K562 (cell line): ENCODE data around the gene VAC14. TPM values are rescaled to one million over a fixed set of nuclear protein-coding genes. Genes with fewer than 3 reads are reported as not detected.

Experiments used
- ATF2 ChIP-seq: sonication (generic); formaldehyde crosslinking; IDR thresholded peaks from 2 replicates; pipeline ENCODE4 v1.8.1; 2022; ENCODE audit warnings: missing genetic modification reagents
- BRD9 ChIP-seq: fragments of 450-650 bp; IDR thresholded peaks from 2 replicates; pipeline ENCODE4 v1.6.1; 2018; ENCODE audit warnings: low read depth; ENCODE audit not compliant: partially characterized antibody
- CC2D1A ChIP-seq: fragments of 450-650 bp; IDR thresholded peaks from 2 replicates; pipeline ENCODE4 v1.6.1; 2017; ENCODE audit warnings: mild to moderate bottlenecking
- DIDO1 ChIP-seq: fragments of 450-650 bp; IDR thresholded peaks from 2 replicates; pipeline ENCODE4 v1.6.1; 2016; ENCODE audit warnings: low read depth, missing biosample characterization, missing genetic modification characterization
- ERF ChIP-seq: fragments of 450-650 bp; formaldehyde crosslinking; IDR thresholded peaks from 2 replicates; pipeline ENCODE4 v1.4.0; 2020; ENCODE audit warnings: mild to moderate bottlenecking, mixed read lengths
- FOXP1 ChIP-seq: sonication (generic); formaldehyde crosslinking; IDR thresholded peaks from 2 replicates; pipeline ENCODE4 v1.8.0; 2022; ENCODE audit warnings: mild to moderate bottlenecking, missing genetic modification reagents
- NR1H2 ChIP-seq: sonication (generic); formaldehyde crosslinking; IDR thresholded peaks from 2 replicates; pipeline ENCODE4 v1.4.0; 2020; ENCODE audit warnings: mild to moderate bottlenecking, missing genetic modification reagents
- PCBP2 ChIP-seq: fragments of 200-400 bp; formaldehyde crosslinking; IDR thresholded peaks from 2 replicates; pipeline ENCODE4 v1.6.1; 2018; ENCODE audit warnings: low read length, low read depth, mild to moderate bottlenecking, moderate library complexity; ENCODE audit not compliant: poor library complexity, severe bottlenecking
- PHB2 ChIP-seq: fragments of 450-650 bp; IDR thresholded peaks from 2 replicates; pipeline ENCODE4 v1.6.1; 2017; ENCODE audit warnings: low read depth
- POLR2AphosphoS2 ChIP-seq: IDR thresholded peaks from 2 replicates; pipeline ENCODE4 v1.6.1; 2012; ENCODE audit warnings: low read length, improper control_type of control experiment
- POLR2G ChIP-seq: fragments of 200-400 bp; formaldehyde crosslinking; IDR thresholded peaks from 2 replicates; pipeline ENCODE4 v1.6.1; 2017; ENCODE audit warnings: low read depth, mild to moderate bottlenecking, antibody characterized with exemption, low read length, moderate library complexity
- PTTG1 ChIP-seq: fragments of 450-650 bp; IDR thresholded peaks from 2 replicates; pipeline ENCODE4 v1.6.1; 2016; ENCODE audit warnings: low read depth, mild to moderate bottlenecking, missing genetic modification characterization, missing compliant biosample characterization
- SFPQ ChIP-seq: fragments of 200-400 bp; formaldehyde crosslinking; IDR thresholded peaks from 2 replicates; pipeline ENCODE4 v1.6.1; 2017; ENCODE audit warnings: mild to moderate bottlenecking, low read depth, low read length, moderate library complexity
- SOX6 ChIP-seq: fragments of 450-650 bp; IDR thresholded peaks from 2 replicates; pipeline ENCODE4 v1.6.1; 2014; ENCODE audit warnings: mild to moderate bottlenecking
- TCFL5 ChIP-seq: fragments of 250-450 bp; sonication (Bioruptor Pico); conservative IDR thresholded peaks from 2 replicates; pipeline ENCODE4 v1.6.1; 2021; ENCODE audit warnings: mild to moderate bottlenecking, moderate library complexity, matching md5 sums
- U2AF2 ChIP-seq: fragments of 200-400 bp; formaldehyde crosslinking; optimal IDR thresholded peaks from 2 replicates; pipeline ENCODE3; 2017; ENCODE audit warnings: low read depth, mild to moderate bottlenecking, low read length
- WHSC1 ChIP-seq: IDR thresholded peaks from one replicate; pipeline ENCODE4 v1.6.1; 2012; ENCODE audit warnings: low read length, control low read depth, inconsistent platforms
- ZFP30 ChIP-seq: fragments of 250-450 bp; sonication (Bioruptor Pico); IDR thresholded peaks from 2 replicates; pipeline ENCODE4 v1.8.0; 2022; ENCODE audit warnings: moderate library complexity, mild to moderate bottlenecking, inconsistent platforms, borderline replicate concordance
- ZNF699 ChIP-seq: fragments of 250-450 bp; sonication (Bioruptor Pico); IDR thresholded peaks from 2 replicates; pipeline ENCODE4 v1.8.0; 2021; ENCODE audit warnings: mild to moderate bottlenecking, moderate library complexity; ENCODE audit not compliant: insufficient replicate concordance
- ZNF785 ChIP-seq: fragments of 250-450 bp; sonication (Bioruptor Pico); IDR thresholded peaks from 2 replicates; pipeline ENCODE4 v1.4.0; 2020; ENCODE audit warnings: mild to moderate bottlenecking
- polyA plus RNA-seq, 8 experiments: library from polyadenylated mRNA; depleted of rRNA in 4 of 8; stranded (reverse) in 5 of 8; unstranded in 3 of 8; fragments of >200 nt; fragmentation: Nextera tagmentation in 2 of 8; fragmentation: Illumina TruSeq in 1 of 8; extraction: Ambion mirVana in 2 of 8; extraction: Trizol in 1 of 8; gene quantifications; 2 replicates each; pipeline versions ENCODE4 v1.2.1 to v1.2.3, GENCODE V29; 2011 to 2014; ENCODE audit warnings: inconsistent platforms in 1 of 8, missing spikeins in 1 of 8
- total RNA-seq, 7 experiments: library from RNA; depleted of rRNA in 6 of 7; stranded (reverse); fragments of >200 nt in 6 of 7; fragmentation: Illumina TruSeq in 2 of 7; extraction: Trizol in 2 of 7; gene quantifications; 2 replicates each; pipeline versions ENCODE4 v1.2.1 to v1.2.3, GENCODE V29; 2011 to 2021; ENCODE audit warnings: low replicate concordance in 1 of 7
- TF ChIP-seq, protein P1 (sequence below): fragments of 250-450 bp; sonication (Bioruptor Pico); IDR thresholded peaks from 2 replicates; pipeline ENCODE4 v1.4.0; 2020; ENCODE audit warnings: borderline replicate concordance

Gene VAC14
- total and polyA plus RNA-seq, 9 of the 15 experiments (the other 6 are each of a cell fraction or from before 2014, with no cell fraction given), result 1.3 to 41.6 (median 26.6) TPM

DNA sequence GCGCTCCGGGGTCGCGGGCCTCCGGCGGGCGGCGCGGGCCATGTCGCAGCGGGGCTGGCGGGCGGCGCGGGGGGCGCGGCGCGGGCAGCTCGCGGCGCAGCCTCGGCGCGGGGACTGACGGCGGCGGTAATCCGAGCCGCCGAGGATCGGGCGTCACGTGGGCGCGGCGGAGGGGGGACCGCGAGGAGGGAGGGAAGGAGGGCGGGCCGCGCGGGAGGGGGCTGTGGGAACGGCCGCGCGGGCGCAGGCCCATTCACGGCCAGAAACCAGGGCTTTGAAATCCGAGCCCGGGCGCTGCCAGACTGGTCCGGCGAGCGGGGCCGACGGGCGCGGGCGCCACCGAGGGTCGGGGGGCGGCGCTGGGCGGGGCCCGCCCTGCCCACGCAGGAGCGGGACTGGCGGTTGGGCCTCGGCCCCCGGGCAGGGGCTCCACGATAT is 115.0 kb downstream of the VAC14 start, which contains the start of gene MTSS2 (continued):
- TF ChIP-seq SFPQ (no peak), PCBP2 (no peak), ATF2 (CRISPR knock-in tag) (no peak), NR1H2 (CRISPR knock-in tag) (no peak), U2AF2 (no peak), POLR2AphosphoS2 (no peak), PTTG1 (tag) (no peak), ZNF699 (CRISPR knock-in tag) (no peak), WHSC1 (no peak), BRD9 (no peak), ZNF785 (CRISPR knock-in tag) (no peak), ZFP30 (CRISPR knock-in tag) (no peak), CC2D1A (no peak), POLR2G (peak; percentile 77), TCFL5 (CRISPR knock-in tag) (no peak), DIDO1 (tag) (no peak), ERF (CRISPR knock-in tag) (peak; percentile 54; the same call in 1 of the 2 replicates), SOX6 (peak; percentile 62; the same call in 1 of the 2 replicates), PHB2 (no peak), FOXP1 (CRISPR knock-in tag) (no peak)
- TF ChIP-seq, protein P1, sequence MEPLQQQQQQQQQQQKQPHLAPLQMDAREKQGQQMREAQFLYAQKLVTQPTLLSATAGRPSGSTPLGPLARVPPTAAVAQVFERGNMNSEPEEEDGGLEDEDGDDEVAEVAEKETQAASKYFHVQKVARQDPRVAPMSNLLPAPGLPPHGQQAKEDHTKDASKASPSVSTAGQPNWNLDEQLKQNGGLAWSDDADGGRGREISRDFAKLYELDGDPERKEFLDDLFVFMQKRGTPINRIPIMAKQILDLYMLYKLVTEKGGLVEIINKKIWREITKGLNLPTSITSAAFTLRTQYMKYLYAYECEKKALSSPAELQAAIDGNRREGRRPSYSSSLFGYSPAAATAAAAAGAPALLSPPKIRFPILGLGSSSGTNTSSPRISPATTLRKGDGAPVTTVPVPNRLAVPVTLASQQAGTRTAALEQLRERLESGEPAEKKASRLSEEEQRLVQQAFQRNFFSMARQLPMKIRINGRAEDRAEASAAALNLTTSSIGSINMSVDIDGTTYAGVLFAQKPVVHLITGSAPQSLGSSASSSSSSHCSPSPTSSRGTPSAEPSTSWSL (CRISPR knock-in tag), result no peak
